SK-N-SH treated with all-trans-retinoic acid at 6 μM for 48 hours (cell line): Measurements from ENCODE around the gene GPC3.

Experiments used
- ATAC-seq: fragments of 200-7000 bp; cut with Tn5 transposase; 3 replicates; pipeline ENCODE4 v1.9.1; 2020; ENCODE audit warnings: mild to moderate bottlenecking, moderate library complexity
- ARNTL ChIP-seq: fragments of 450-650 bp; formaldehyde crosslinking; IDR thresholded peaks from 2 replicates; pipeline ENCODE4 v1.5.0; 2020; ENCODE audit warnings: low read depth, mild to moderate bottlenecking, moderate library complexity, borderline replicate concordance
- BACH2 ChIP-seq: fragments of 250-450 bp; sonication (Bioruptor Pico); IDR thresholded peaks from 2 replicates; pipeline ENCODE4 v1.9.0; 2021; ENCODE audit warnings: mild to moderate bottlenecking, borderline replicate concordance
- CREB5 ChIP-seq: fragments of 250-450 bp; sonication (Bioruptor Pico); IDR thresholded peaks from 2 replicates; pipeline ENCODE4 v1.5.1; 2020; ENCODE audit warnings: low read depth, mild to moderate bottlenecking, moderate library complexity
- CSDC2 ChIP-seq: fragments of 250-450 bp; sonication (Bioruptor Pico); IDR thresholded peaks from 2 replicates; pipeline ENCODE4 v1.5.0; 2020; ENCODE audit warnings: mild to moderate bottlenecking, moderate library complexity
- CSRNP3 ChIP-seq: fragments of 250-450 bp; sonication (Bioruptor Pico); IDR thresholded peaks from 2 replicates; pipeline ENCODE4 v1.5.1; 2021; ENCODE audit warnings: mild to moderate bottlenecking, moderate library complexity
- GLIS3 ChIP-seq: fragments of 250-450 bp; sonication (Bioruptor Pico); IDR thresholded peaks from 2 replicates; pipeline ENCODE4 v1.5.0; 2020; ENCODE audit warnings: mild to moderate bottlenecking, moderate library complexity
- ISL1 ChIP-seq: fragments of 250-450 bp; sonication (Bioruptor Pico); IDR thresholded peaks from 2 replicates; pipeline ENCODE4 v2.1.2; 2022; ENCODE audit warnings: mild to moderate bottlenecking, moderate library complexity
- OSR1 ChIP-seq: fragments of 250-450 bp; sonication (Bioruptor Pico); IDR thresholded peaks from 2 replicates; pipeline ENCODE4 v1.8.0; 2022; ENCODE audit warnings: moderate library complexity, mild to moderate bottlenecking, inconsistent platforms
- POU6F1 ChIP-seq: fragments of 250-450 bp; sonication (Bioruptor Pico); IDR thresholded peaks from 2 replicates; pipeline ENCODE4 v1.8.0; 2021; ENCODE audit warnings: low read depth, mild to moderate bottlenecking, moderate library complexity, borderline replicate concordance
- PPARA ChIP-seq: fragments of 250-450 bp; sonication (Bioruptor Pico); IDR thresholded peaks from 2 replicates; pipeline ENCODE4 v1.5.0; 2020; ENCODE audit warnings: mild to moderate bottlenecking, borderline replicate concordance
- RARB ChIP-seq: fragments of 250-450 bp; sonication (Bioruptor Pico); IDR thresholded peaks from 2 replicates; pipeline ENCODE4 v1.8.0; 2021; ENCODE audit warnings: mild to moderate bottlenecking, moderate library complexity
- SNAI2 ChIP-seq: fragments of 250-450 bp; sonication (Bioruptor Pico); IDR thresholded peaks from 2 replicates; pipeline ENCODE4 v1.5.0; 2020; ENCODE audit warnings: mild to moderate bottlenecking, moderate library complexity
- TCF4 ChIP-seq: fragments of 250-450 bp; sonication (Bioruptor Pico); IDR thresholded peaks from 2 replicates; pipeline ENCODE4 v1.8.0; 2021; ENCODE audit warnings: mild to moderate bottlenecking, moderate library complexity, borderline replicate concordance
- TOX ChIP-seq: fragments of 250-450 bp; sonication (Bioruptor Pico); IDR thresholded peaks from 2 replicates; pipeline ENCODE4 v1.8.0; 2021; ENCODE audit warnings: mild to moderate bottlenecking, moderate library complexity, borderline replicate concordance
- ZC3H10 ChIP-seq: fragments of 250-450 bp; sonication (Bioruptor Pico); IDR thresholded peaks from 2 replicates; pipeline ENCODE4 v1.5.1; 2021; ENCODE audit warnings: mild to moderate bottlenecking, moderate library complexity
- ZFP3 ChIP-seq: fragments of 250-450 bp; sonication (Bioruptor Pico); IDR thresholded peaks from 2 replicates; pipeline ENCODE4 v1.5.0; 2020; ENCODE audit warnings: mild to moderate bottlenecking, moderate library complexity
- ZFP30 ChIP-seq: fragments of 450-650 bp; formaldehyde crosslinking; IDR thresholded peaks from 2 replicates; pipeline ENCODE4 v1.5.0; 2022; ENCODE audit warnings: mild to moderate bottlenecking, moderate library complexity
- ZNF565 ChIP-seq: fragments of 450-650 bp; formaldehyde crosslinking; conservative IDR thresholded peaks from 2 replicates; pipeline ENCODE4 v1.5.0; 2020; ENCODE audit warnings: low read depth, mild to moderate bottlenecking, moderate library complexity
- ZNF8 ChIP-seq: fragments of 450-650 bp; formaldehyde crosslinking; IDR thresholded peaks from 2 replicates; pipeline ENCODE4 v1.5.0; 2020; ENCODE audit warnings: mild to moderate bottlenecking, moderate library complexity
- TF ChIP-seq, protein P1 (sequence below): fragments of 250-450 bp; sonication (Bioruptor Pico); IDR thresholded peaks from 2 replicates; pipeline ENCODE4 v1.5.0; 2020; ENCODE audit warnings: mild to moderate bottlenecking, moderate library complexity

The GPC3 gene

DNA sequence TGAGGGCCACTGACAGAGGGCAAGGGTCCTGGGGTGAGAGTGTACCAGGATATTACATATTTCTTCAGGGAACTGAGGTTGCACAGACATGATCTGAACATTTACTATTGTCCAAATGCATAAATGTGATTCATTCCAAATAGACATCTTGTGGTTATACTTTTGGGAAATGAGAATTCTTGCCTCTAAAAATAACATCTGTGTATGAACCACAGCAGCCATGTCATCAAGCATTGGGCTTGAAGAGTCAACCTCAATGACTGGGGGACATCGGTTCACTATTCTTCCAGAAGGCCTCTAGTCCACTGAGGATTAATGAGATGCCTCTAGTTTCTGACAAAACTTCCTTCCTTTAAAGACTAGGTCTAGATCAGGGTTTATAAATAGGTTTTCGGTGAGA, 377.0 kb downstream of the GPC3 start (continued):
- TF ChIP-seq, protein P1, sequence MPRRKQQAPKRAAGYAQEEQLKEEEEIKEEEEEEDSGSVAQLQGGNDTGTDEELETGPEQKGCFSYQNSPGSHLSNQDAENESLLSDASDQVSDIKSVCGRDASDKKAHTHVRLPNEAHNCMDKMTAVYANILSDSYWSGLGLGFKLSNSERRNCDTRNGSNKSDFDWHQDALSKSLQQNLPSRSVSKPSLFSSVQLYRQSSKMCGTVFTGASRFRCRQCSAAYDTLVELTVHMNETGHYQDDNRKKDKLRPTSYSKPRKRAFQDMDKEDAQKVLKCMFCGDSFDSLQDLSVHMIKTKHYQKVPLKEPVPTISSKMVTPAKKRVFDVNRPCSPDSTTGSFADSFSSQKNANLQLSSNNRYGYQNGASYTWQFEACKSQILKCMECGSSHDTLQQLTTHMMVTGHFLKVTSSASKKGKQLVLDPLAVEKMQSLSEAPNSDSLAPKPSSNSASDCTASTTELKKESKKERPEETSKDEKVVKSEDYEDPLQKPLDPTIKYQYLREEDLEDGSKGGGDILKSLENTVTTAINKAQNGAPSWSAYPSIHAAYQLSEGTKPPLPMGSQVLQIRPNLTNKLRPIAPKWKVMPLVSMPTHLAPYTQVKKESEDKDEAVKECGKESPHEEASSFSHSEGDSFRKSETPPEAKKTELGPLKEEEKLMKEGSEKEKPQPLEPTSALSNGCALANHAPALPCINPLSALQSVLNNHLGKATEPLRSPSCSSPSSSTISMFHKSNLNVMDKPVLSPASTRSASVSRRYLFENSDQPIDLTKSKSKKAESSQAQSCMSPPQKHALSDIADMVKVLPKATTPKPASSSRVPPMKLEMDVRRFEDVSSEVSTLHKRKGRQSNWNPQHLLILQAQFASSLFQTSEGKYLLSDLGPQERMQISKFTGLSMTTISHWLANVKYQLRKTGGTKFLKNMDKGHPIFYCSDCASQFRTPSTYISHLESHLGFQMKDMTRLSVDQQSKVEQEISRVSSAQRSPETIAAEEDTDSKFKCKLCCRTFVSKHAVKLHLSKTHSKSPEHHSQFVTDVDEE: no peak
- TF ChIP-seq ARNTL (CRISPR knock-in tag): no peak
- no peak for TF ChIP-seq CSDC2 (CRISPR knock-in tag)
- TF ChIP-seq GLIS3 (CRISPR knock-in tag): no peak

GRCh38 chrX:133607419-133608348, 377.7 kb downstream of the GPC3 start:
- TF ChIP-seq ZFP30 (CRISPR knock-in tag): no peak
- no peak for TF ChIP-seq CSRNP3
- TF ChIP-seq ZFP3: no peak
- TF ChIP-seq ZC3H10 (CRISPR knock-in tag): no peak
- no peak for TF ChIP-seq PPARA
- TF ChIP-seq ISL1: no peak
- TF ChIP-seq OSR1 (CRISPR knock-in tag): no peak
- TF ChIP-seq, protein P1: no peak
- TF ChIP-seq TCF4 (CRISPR knock-in tag): no peak
- no peak for TF ChIP-seq SNAI2
- no peak for TF ChIP-seq RARB
- no peak for TF ChIP-seq ZNF8 (CRISPR knock-in tag)
- TF ChIP-seq CREB5 (CRISPR knock-in tag): no peak
- no peak for TF ChIP-seq ARNTL (CRISPR knock-in tag)
- TF ChIP-seq TOX (CRISPR knock-in tag): no peak
- no peak for ATAC-seq

GRCh38 chrX:133606990-133607389, 378.4 kb downstream of the GPC3 start:
- no peak for TF ChIP-seq SNAI2
- no peak for TF ChIP-seq BACH2 (CRISPR knock-in tag)
- TF ChIP-seq POU6F1: no peak
- no peak for TF ChIP-seq ZFP30 (CRISPR knock-in tag)
- no peak for TF ChIP-seq PPARA
- TF ChIP-seq TCF4 (CRISPR knock-in tag): no peak
- TF ChIP-seq ZNF8 (CRISPR knock-in tag): no peak
- no peak for TF ChIP-seq RARB
- no peak for TF ChIP-seq ZNF565
- TF ChIP-seq OSR1 (CRISPR knock-in tag): no peak
- no peak for TF ChIP-seq GLIS3 (CRISPR knock-in tag)
- no peak for ATAC-seq
